HepG2 (cell line): ENCODE data around the gene EYA4. TPM values are rescaled to one million over a fixed set of nuclear protein-coding genes. Genes with fewer than 3 reads are reported as not detected.

Source experiments
- ATAC-seq: fragments of 200-7000 bp; cut with Tn5 transposase; 3 replicates; pipeline ENCODE4 v1.9.1; 2020; ENCODE audit warnings: mild to moderate bottlenecking, moderate library complexity
- BruUV-seq: library from RNA; stranded (reverse); fragments of 400-500 nt; replicated peaks from 2 replicates; lab custom pipeline; 2021; lab: Mats Ljungman, UMichigan
- CTCF ChIA-PET: fragments of 300-600 bp; formaldehyde crosslinking; extraction: SDS; loops from one replicate; lab custom pipeline; 2021; ENCODE audit warnings: low total read pairs, inconsistent platforms, low intra/inter-chr PET ratio; lab: Yijun Ruan, JAX
- POLR2A ChIA-PET: fragments of 350-600 bp; sonication (Branson Sonifier 250); formaldehyde crosslinking; loops from one replicate; lab custom pipeline; 2020; ENCODE audit warnings: antibody characterized with exemption, inconsistent platforms; lab: Yijun Ruan, JAX
- DNase-seq: peaks from one replicate; pipeline ENCODE4 v3.0.0-alpha.2; 2015; ENCODE audit warnings: low spot score
- FAIRE-seq: peaks from 3 replicates; lab custom pipeline; 2011; peaks lifted over from hg19 to GRCh38; lab: Jason Lieb, UNC
- H2AFZ ChIP-seq: one replicate; pipeline ENCODE4 v1.6.1; 2011; ENCODE audit warnings: low read length, inconsistent platforms
- H3K27ac ChIP-seq: fragments of 300-600 bp; 3 replicates; pipeline ENCODE4 v1.8.0; 2011; ENCODE audit warnings: mixed run types, mild to moderate bottlenecking, mixed read lengths, low read length, inconsistent platforms; ENCODE audit not compliant: insufficient read depth; ENCODE audit errors: extremely low read length
- H3K27me3 ChIP-seq, 2 experiments: fragments of 200-600 bp in 1 of 2; 2 replicates in 1 of 2; 3 replicates in 1 of 2; pipeline versions ENCODE4 v1.6.0 to v1.8.0; 2011; ENCODE audit warnings: low read length in 2 of 2, mild to moderate bottlenecking in 2 of 2, moderate library complexity in 2 of 2, inconsistent platforms in 1 of 2; ENCODE audit not compliant: insufficient read depth in 2 of 2, control insufficient read depth in 1 of 2
- H3K36me3 ChIP-seq, 2 experiments: fragments of 200-600 bp in 1 of 2; replicated peaks in 1 of 2; 2 replicates in 1 of 2; 3 replicates in 1 of 2; pipeline versions ENCODE4 v1.5.1 to v1.8.0; 2011; ENCODE audit warnings: low read length in 2 of 2, inconsistent platforms in 1 of 2; ENCODE audit not compliant: insufficient read depth in 2 of 2, control insufficient read depth in 1 of 2
- H3K4me1 ChIP-seq: 2 replicates; pipeline ENCODE4 v1.5.1; 2012; ENCODE audit warnings: low read length, inconsistent platforms; ENCODE audit not compliant: insufficient read depth
- H3K4me2 ChIP-seq: 2 replicates; pipeline ENCODE4 v1.6.0; 2011; ENCODE audit warnings: low read depth, low read length, inconsistent platforms
- H3K4me3 ChIP-seq, 3 experiments: fragments of 200-600 bp in 1 of 3; sonication (generic), shearing (Covaris generic) in 1 of 3; replicated peaks in 1 of 3; 2 replicates each; pipeline ENCODE4 v1.5.1; 2011 to 2016; ENCODE audit warnings: low read length in 3 of 3, inconsistent platforms in 2 of 3, low read depth in 2 of 3, mild to moderate bottlenecking in 2 of 3, control low read depth in 1 of 3, mixed read lengths in 1 of 3; ENCODE audit not compliant: insufficient read depth in 1 of 3
- H3K79me2 ChIP-seq: one replicate; pipeline ENCODE4 v1.6.1; 2011; ENCODE audit warnings: low read length, inconsistent platforms; ENCODE audit not compliant: insufficient read depth
- H3K9ac ChIP-seq: 2 replicates; pipeline ENCODE4 v1.6.0; 2011; ENCODE audit warnings: mild to moderate bottlenecking, low read depth, low read length, inconsistent platforms; ENCODE audit not compliant: insufficient read depth
- H3K9me3 ChIP-seq: 2 replicates; pipeline ENCODE4 v1.5.1; 2012; ENCODE audit warnings: mild to moderate bottlenecking, low read length
- H4K20me1 ChIP-seq: 2 replicates; pipeline ENCODE4 v1.6.0; 2011; ENCODE audit warnings: inconsistent platforms, mild to moderate bottlenecking, low read length, moderate library complexity; ENCODE audit not compliant: insufficient read depth
- ATM ChIP-seq: fragments of 450-650 bp; IDR thresholded peaks from 2 replicates; pipeline ENCODE4 v1.7.1; 2017; ENCODE audit warnings: mild to moderate bottlenecking, borderline replicate concordance
- HOXA7 ChIP-seq: sonication (generic); formaldehyde crosslinking; IDR thresholded peaks from 2 replicates; pipeline ENCODE4 v1.8.1; 2022; ENCODE audit warnings: mild to moderate bottlenecking, missing genetic modification reagents, moderate library complexity
- MTA3 ChIP-seq: sonication (generic); formaldehyde crosslinking; IDR thresholded peaks from 2 replicates; pipeline ENCODE4 v1.4.0; 2020; ENCODE audit warnings: missing genetic modification reagents
- MXD4 ChIP-seq: IDR thresholded peaks from 2 replicates; pipeline ENCODE4 v1.6.1; 2016; ENCODE audit warnings: mild to moderate bottlenecking, missing biosample characterization, missing genetic modification reagents
- NFATC3 ChIP-seq: sonication (generic); formaldehyde crosslinking; IDR thresholded peaks from 2 replicates; pipeline ENCODE4 v1.5.1; 2020; ENCODE audit warnings: mild to moderate bottlenecking, missing genetic modification reagents
- NFIC ChIP-seq: IDR thresholded peaks from 2 replicates; pipeline ENCODE4 v1.6.1; 2012; ENCODE audit warnings: mild to moderate bottlenecking, low read length, inconsistent platforms
- RFXANK ChIP-seq: IDR thresholded peaks from 2 replicates; pipeline ENCODE4 v1.6.1; 2016
- TOPORS ChIP-seq: sonication (generic); formaldehyde crosslinking; IDR thresholded peaks from 2 replicates; pipeline ENCODE4 v1.8.0; 2023; ENCODE audit warnings: mild to moderate bottlenecking, missing genetic modification reagents
- ZFP36 ChIP-seq: fragments of 150-350 bp; IDR thresholded peaks from 2 replicates; pipeline ENCODE4 v1.6.1; 2018; ENCODE audit warnings: borderline replicate concordance, low read length, low read depth; ENCODE audit not compliant: partially characterized antibody
- ZNF253 ChIP-seq: sonication (generic); formaldehyde crosslinking; IDR thresholded peaks from 2 replicates; pipeline ENCODE4 v1.8.0; 2022; ENCODE audit warnings: mild to moderate bottlenecking, missing genetic modification reagents, borderline replicate concordance
- ZNF441 ChIP-seq: sonication (generic); formaldehyde crosslinking; IDR thresholded peaks from 2 replicates; pipeline ENCODE4 v1.7.0; 2021; ENCODE audit warnings: missing genetic modification reagents, borderline replicate concordance
- ZNF619 ChIP-seq: sonication (generic); formaldehyde crosslinking; IDR thresholded peaks from 2 replicates; pipeline ENCODE4 v1.4.0; 2020; ENCODE audit warnings: mild to moderate bottlenecking, missing genetic modification reagents
- WGBS: methylation state at CpG from one replicate; pipeline ENCODE4 v1.1.6; 2017; ENCODE audit warnings: low lambda C conversion rate; 5-methylcytosine and 5-hydroxymethylcytosine counted together
- in situ Hi-C: cut with HindIII; loops from 2 replicates; pipeline ENCODE4 v1.10.0; 2017; ENCODE audit warnings: low pct_unique_long_range_greater_than_20kb; ENCODE audit not compliant: extremely low pct_ligation_motif_present
- intact Hi-C: fragments of 100-400 bp; cut with micrococcal nuclease; formaldehyde crosslinking; loops from one replicate; pipeline ENCODE4 v1.10.0; 2022; ENCODE audit not compliant: unreplicated experiment
- polyA plus RNA-seq, 8 experiments: library from polyadenylated mRNA; depleted of rRNA in 3 of 8; stranded (reverse) in 7 of 8; unstranded in 1 of 8; fragments of >200 nt; fragmentation: Illumina TruSeq in 4 of 8; extraction: Trizol in 4 of 8; gene quantifications; 2 replicates each; pipeline versions ENCODE4 v1.2.1 to v1.2.3, GENCODE V29; 2011 to 2016; ENCODE audit warnings: low read depth in 4 of 8, missing spikeins in 1 of 8, mixed read lengths in 1 of 8; ENCODE audit not compliant: insufficient read depth in 1 of 8
- total RNA-seq, 5 experiments: library from RNA; depleted of rRNA; stranded (reverse); fragments of >200 nt; fragmentation: Illumina TruSeq; extraction: Trizol; gene quantifications; 2 replicates each; pipeline ENCODE4 v1.2.3, GENCODE V29; 2016; ENCODE audit warnings: low read depth in 1 of 5
- TF ChIP-seq, protein P1 (sequence below): IDR thresholded peaks from 2 replicates; pipeline ENCODE4 v1.4.0; 2020; ENCODE audit warnings: mild to moderate bottlenecking, missing genetic modification reagents
- TF ChIP-seq, protein P2 (sequence below): sonication (generic); formaldehyde crosslinking; IDR thresholded peaks from 2 replicates; pipeline ENCODE4 v1.4.0; 2020; ENCODE audit warnings: missing genetic modification reagents
- TF ChIP-seq, protein P3 (sequence below), 2 experiments: sonication (generic) in 1 of 2; formaldehyde crosslinking in 1 of 2; IDR thresholded peaks; 2 replicates each; pipeline versions ENCODE4 v1.4.0 to v1.6.1; 2018 to 2020; ENCODE audit warnings: missing genetic modification reagents in 2 of 2, borderline replicate concordance in 1 of 2, low read depth in 1 of 2, mild to moderate bottlenecking in 1 of 2, missing biosample characterization in 1 of 2

The EYA4 gene
- total and polyA plus RNA-seq, 2 of the 13 experiments (the other 11 are each of a cell fraction or from before 2014, with no cell fraction given), result not detected

DNA sequence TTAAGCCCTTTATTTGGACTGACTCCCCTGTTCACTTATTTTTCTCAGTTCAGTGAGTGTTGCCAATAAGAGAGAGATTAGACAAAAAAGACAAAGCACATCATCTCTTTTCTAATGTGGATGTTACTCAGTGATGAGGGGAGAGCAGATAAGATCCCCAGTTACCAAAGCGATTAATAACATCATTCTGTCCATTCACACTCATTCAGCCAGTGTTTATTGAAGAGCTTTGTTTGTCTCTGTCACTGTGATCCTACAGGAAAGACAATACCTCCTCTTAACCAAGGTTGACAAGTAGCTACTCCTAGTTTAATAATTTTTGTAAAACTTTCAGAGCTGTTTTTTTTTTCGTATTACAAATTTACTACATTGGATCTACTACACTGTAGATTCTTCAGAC is 163.0 kb downstream of the EYA4 start:
- Histone ChIP-seq H3K9me3 (no peaks in the 10 kb centered on the region), H2AFZ (no peak overlapping the region), H3K4me1 (no peaks in the 10 kb centered on the region), H3K4me3 (no peak overlapping the region), H3K36me3 (no peaks in the 10 kb centered on the region), H3K27ac (no peak overlapping the region), H4K20me1 (no peaks in the 10 kb centered on the region), H3K9ac (no peak overlapping the region), H3K79me2 (no peaks in the 10 kb centered on the region), H3K27me3 (no peaks in the 10 kb centered on the region; a peak in 1 of 5 replicates), H3K4me2 (no peak overlapping the region)
- no peak for TF ChIP-seq HOXA7 (CRISPR knock-in tag)
- TF ChIP-seq ZNF253, result no peak
- TF ChIP-seq RFXANK (CRISPR knock-in tag), result no peak
- TF ChIP-seq, protein P1, sequence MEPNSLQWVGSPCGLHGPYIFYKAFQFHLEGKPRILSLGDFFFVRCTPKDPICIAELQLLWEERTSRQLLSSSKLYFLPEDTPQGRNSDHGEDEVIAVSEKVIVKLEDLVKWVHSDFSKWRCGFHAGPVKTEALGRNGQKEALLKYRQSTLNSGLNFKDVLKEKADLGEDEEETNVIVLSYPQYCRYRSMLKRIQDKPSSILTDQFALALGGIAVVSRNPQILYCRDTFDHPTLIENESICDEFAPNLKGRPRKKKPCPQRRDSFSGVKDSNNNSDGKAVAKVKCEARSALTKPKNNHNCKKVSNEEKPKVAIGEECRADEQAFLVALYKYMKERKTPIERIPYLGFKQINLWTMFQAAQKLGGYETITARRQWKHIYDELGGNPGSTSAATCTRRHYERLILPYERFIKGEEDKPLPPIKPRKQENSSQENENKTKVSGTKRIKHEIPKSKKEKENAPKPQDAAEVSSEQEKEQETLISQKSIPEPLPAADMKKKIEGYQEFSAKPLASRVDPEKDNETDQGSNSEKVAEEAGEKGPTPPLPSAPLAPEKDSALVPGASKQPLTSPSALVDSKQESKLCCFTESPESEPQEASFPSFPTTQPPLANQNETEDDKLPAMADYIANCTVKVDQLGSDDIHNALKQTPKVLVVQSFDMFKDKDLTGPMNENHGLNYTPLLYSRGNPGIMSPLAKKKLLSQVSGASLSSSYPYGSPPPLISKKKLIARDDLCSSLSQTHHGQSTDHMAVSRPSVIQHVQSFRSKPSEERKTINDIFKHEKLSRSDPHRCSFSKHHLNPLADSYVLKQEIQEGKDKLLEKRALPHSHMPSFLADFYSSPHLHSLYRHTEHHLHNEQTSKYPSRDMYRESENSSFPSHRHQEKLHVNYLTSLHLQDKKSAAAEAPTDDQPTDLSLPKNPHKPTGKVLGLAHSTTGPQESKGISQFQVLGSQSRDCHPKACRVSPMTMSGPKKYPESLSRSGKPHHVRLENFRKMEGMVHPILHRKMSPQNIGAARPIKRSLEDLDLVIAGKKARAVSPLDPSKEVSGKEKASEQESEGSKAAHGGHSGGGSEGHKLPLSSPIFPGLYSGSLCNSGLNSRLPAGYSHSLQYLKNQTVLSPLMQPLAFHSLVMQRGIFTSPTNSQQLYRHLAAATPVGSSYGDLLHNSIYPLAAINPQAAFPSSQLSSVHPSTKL (CRISPR knock-in tag), result no peak
- TF ChIP-seq ZNF441 (CRISPR knock-in tag), result no peak
- no peak for TF ChIP-seq ZNF619 (CRISPR knock-in tag)
- no peak for TF ChIP-seq MXD4 (CRISPR knock-in tag)
- no peak for TF ChIP-seq MTA3
- TF ChIP-seq, protein P2, sequence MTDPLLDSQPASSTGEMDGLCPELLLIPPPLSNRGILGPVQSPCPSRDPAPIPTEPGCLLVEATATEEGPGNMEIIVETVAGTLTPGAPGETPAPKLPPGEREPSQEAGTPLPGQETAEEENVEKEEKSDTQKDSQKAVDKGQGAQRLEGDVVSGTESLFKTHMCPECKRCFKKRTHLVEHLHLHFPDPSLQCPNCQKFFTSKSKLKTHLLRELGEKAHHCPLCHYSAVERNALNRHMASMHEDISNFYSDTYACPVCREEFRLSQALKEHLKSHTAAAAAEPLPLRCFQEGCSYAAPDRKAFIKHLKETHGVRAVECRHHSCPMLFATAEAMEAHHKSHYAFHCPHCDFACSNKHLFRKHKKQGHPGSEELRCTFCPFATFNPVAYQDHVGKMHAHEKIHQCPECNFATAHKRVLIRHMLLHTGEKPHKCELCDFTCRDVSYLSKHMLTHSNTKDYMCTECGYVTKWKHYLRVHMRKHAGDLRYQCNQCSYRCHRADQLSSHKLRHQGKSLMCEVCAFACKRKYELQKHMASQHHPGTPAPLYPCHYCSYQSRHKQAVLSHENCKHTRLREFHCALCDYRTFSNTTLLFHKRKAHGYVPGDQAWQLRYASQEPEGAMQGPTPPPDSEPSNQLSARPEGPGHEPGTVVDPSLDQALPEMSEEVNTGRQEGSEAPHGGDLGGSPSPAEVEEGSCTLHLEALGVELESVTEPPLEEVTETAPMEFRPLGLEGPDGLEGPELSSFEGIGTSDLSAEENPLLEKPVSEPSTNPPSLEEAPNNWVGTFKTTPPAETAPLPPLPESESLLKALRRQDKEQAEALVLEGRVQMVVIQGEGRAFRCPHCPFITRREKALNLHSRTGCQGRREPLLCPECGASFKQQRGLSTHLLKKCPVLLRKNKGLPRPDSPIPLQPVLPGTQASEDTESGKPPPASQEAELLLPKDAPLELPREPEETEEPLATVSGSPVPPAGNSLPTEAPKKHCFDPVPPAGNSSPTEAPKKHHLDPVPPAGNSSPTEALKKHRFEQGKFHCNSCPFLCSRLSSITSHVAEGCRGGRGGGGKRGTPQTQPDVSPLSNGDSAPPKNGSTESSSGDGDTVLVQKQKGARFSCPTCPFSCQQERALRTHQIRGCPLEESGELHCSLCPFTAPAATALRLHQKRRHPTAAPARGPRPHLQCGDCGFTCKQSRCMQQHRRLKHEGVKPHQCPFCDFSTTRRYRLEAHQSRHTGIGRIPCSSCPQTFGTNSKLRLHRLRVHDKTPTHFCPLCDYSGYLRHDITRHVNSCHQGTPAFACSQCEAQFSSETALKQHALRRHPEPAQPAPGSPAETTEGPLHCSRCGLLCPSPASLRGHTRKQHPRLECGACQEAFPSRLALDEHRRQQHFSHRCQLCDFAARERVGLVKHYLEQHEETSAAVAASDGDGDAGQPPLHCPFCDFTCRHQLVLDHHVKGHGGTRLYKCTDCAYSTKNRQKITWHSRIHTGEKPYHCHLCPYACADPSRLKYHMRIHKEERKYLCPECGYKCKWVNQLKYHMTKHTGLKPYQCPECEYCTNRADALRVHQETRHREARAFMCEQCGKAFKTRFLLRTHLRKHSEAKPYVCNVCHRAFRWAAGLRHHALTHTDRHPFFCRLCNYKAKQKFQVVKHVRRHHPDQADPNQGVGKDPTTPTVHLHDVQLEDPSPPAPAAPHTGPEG (CRISPR knock-in tag), result no peak
- TF ChIP-seq, protein P3, sequence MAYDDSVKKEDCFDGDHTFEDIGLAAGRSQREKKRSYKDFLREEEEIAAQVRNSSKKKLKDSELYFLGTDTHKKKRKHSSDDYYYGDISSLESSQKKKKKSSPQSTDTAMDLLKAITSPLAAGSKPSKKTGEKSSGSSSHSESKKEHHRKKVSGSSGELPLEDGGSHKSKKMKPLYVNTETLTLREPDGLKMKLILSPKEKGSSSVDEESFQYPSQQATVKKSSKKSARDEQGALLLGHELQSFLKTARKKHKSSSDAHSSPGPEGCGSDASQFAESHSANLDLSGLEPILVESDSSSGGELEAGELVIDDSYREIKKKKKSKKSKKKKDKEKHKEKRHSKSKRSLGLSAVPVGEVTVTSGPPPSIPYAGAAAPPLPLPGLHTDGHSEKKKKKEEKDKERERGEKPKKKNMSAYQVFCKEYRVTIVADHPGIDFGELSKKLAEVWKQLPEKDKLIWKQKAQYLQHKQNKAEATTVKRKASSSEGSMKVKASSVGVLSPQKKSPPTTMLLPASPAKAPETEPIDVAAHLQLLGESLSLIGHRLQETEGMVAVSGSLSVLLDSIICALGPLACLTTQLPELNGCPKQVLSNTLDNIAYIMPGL (CRISPR knock-in tag; IDR thresholded peaks at IDR 0.05; ENCODE audit: borderline replicate concordance in 1 of 2, low read depth in 1 of 2), result no peak
- no peak for TF ChIP-seq NFATC3 (CRISPR knock-in tag)
- no peak for TF ChIP-seq ATM
- TF ChIP-seq TOPORS (CRISPR knock-in tag), result no peak
- no peak for TF ChIP-seq ZFP36
- TF ChIP-seq NFIC, result no peak
- intact Hi-C loops, result no loop called here
- WGBS, result under 1% methylated on average over 2 of the region's 2 CpGs
- no TSS peak for BruUV-seq
- no peak for DNase-seq
- ChIA-PET CTCF (no interaction called here), POLR2A (no interaction called here)
- in situ Hi-C loops, result no loop called here
- no peak for FAIRE-seq
- ATAC-seq, result no peak
